Osteocyte (in vitro differentiated cells): Measurements from ENCODE around the gene DOC2B. TPM values are rescaled to one million over a fixed set of nuclear protein-coding genes. Genes with fewer than 3 reads are reported as not detected.
"Not testable (repeated sequence)": the region's sequence is repeated elsewhere in the genome, so short reads cannot be mapped to it uniquely, and the experiment has no call there.

ENCODE experiments used
- DNase-seq: peaks from one replicate; pipeline ENCODE4 v3.0.0; 2021; ENCODE audit warnings: mixed read lengths; ENCODE audit not compliant: unreplicated experiment; ENCODE audit errors: extremely low spot score
- H3K27ac Mint-ChIP-seq: one replicate; pipeline ENCODE4 v1.8.0; 2021; ENCODE audit warnings: mild to moderate bottlenecking, mixed read lengths; ENCODE audit not compliant: unreplicated experiment
- H3K27me3 Mint-ChIP-seq: one replicate; pipeline ENCODE4 v1.8.0; 2021; ENCODE audit warnings: mixed read lengths; ENCODE audit not compliant: unreplicated experiment
- H3K36me3 Mint-ChIP-seq: one replicate; pipeline ENCODE4 v1.8.0; 2021; ENCODE audit warnings: mixed read lengths; ENCODE audit not compliant: unreplicated experiment
- H3K4me1 Mint-ChIP-seq: one replicate; pipeline ENCODE4 v1.8.0; 2021; ENCODE audit warnings: mixed read lengths; ENCODE audit not compliant: unreplicated experiment
- H3K4me3 Mint-ChIP-seq: one replicate; pipeline ENCODE4 v1.8.0; 2021; ENCODE audit warnings: mild to moderate bottlenecking, moderate library complexity, mixed read lengths; ENCODE audit not compliant: unreplicated experiment
- H3K9me3 Mint-ChIP-seq: one replicate; pipeline ENCODE4 v1.8.0; 2021; ENCODE audit warnings: mixed read lengths; ENCODE audit not compliant: unreplicated experiment
- total RNA-seq: library from RNA; stranded (reverse); gene quantifications from 2 replicates; pipeline ENCODE4 v1.2.1, GENCODE V29; 2021
- TF ChIP-seq, protein P1 (sequence below): fragments of 200-600 bp; sonication (generic); IDR thresholded peaks from 2 replicates; pipeline ENCODE4 v1.5.0; 2021; ENCODE audit warnings: antibody characterized with exemption, mild to moderate bottlenecking, moderate library complexity

DOC2B gene
- total RNA-seq, 1 donor from 2014 or later, result not detected

DNA sequence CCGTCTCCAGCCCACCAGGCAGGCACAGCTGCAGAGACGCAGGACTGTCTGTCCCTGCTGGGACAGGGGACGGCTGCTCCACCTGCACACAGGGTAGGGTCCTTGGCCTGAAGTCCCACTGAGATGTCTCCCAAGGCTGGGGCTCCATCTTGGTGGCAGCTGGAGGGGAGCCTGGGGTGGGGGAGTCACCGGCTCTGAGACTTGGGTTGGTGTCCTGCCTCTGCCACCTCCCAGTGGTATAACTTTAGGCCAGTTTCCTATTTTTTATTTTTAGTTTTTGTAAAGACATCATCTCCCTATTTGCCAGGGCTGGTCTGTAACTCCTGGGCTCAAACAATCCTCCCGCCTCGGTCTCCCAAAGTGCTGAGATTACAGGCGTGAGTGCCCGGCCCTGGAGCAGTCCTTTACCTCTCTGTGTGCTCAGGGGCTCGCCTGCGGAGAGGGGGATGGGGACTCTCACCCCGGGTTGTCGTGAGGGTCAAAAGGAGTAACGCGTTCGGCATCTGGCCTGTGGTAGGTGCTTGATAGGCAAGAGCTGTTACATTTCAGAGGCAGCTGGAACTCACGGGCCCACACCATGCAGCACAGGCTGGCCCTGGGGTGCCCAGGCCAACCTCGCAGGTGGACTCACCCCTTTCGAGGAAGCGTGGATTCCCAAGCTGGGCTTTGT lies 46.6 kb upstream of the DOC2B start:
- Mint-ChIP-seq H3K4me3 (no peak overlapping the region), H3K9me3 (no peaks in the 10 kb centered on the region), H3K4me1 (peaks cover 10% of the 10 kb centered on the region), H3K36me3 (no peaks in the 10 kb centered on the region), H3K27ac (no peak overlapping the region), H3K27me3 (no peaks in the 10 kb centered on the region)
- TF ChIP-seq, protein P1, sequence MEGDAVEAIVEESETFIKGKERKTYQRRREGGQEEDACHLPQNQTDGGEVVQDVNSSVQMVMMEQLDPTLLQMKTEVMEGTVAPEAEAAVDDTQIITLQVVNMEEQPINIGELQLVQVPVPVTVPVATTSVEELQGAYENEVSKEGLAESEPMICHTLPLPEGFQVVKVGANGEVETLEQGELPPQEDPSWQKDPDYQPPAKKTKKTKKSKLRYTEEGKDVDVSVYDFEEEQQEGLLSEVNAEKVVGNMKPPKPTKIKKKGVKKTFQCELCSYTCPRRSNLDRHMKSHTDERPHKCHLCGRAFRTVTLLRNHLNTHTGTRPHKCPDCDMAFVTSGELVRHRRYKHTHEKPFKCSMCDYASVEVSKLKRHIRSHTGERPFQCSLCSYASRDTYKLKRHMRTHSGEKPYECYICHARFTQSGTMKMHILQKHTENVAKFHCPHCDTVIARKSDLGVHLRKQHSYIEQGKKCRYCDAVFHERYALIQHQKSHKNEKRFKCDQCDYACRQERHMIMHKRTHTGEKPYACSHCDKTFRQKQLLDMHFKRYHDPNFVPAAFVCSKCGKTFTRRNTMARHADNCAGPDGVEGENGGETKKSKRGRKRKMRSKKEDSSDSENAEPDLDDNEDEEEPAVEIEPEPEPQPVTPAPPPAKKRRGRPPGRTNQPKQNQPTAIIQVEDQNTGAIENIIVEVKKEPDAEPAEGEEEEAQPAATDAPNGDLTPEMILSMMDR, result no peak
- DNase-seq, result no peak

DNA sequence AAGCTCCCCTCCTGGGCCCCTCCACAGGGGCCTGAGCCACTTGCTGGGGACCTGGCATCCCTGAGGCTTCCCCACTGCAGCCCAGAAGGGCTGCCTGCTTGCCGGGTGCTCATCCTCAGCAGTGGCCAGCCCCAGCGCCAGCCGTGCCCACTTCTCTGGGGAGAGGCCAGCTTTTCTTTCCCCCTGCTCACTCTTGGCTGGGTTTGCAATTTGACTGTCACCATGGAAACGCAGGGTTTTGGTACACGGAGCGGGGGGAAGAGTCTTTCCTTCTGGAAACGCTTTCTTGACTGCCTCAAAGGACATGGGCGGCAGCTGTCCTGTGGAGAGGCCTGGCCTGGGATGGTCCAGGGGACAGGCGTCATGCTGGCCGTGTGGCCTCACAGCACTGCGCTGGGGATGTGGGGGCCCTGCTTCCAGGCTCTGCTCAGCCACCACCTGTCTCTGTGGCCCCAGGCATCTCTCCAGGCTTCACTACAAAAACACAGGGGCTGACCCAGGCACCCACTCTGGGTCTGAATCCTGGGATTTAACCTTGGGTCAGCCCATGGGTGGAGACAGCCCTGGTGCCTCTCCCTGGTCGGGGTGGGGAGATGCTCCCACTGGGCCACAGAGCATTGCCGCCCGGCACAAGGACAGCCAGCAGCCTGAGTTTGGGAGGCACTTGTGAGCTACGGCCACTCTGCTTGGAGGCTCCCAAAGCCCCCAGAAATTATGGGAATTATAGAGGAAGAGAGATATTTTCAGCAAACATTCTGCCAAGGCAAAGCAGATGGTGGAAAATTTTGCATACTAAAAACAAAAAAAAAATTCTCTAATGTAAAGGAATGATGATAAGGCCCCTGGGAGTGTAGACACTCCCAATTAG lies 45.9 kb upstream of the DOC2B start:
- Mint-ChIP-seq H3K27ac (no peak overlapping the region), H3K9me3 (no peaks in the 10 kb centered on the region)
- no peak for DNase-seq

DNA sequence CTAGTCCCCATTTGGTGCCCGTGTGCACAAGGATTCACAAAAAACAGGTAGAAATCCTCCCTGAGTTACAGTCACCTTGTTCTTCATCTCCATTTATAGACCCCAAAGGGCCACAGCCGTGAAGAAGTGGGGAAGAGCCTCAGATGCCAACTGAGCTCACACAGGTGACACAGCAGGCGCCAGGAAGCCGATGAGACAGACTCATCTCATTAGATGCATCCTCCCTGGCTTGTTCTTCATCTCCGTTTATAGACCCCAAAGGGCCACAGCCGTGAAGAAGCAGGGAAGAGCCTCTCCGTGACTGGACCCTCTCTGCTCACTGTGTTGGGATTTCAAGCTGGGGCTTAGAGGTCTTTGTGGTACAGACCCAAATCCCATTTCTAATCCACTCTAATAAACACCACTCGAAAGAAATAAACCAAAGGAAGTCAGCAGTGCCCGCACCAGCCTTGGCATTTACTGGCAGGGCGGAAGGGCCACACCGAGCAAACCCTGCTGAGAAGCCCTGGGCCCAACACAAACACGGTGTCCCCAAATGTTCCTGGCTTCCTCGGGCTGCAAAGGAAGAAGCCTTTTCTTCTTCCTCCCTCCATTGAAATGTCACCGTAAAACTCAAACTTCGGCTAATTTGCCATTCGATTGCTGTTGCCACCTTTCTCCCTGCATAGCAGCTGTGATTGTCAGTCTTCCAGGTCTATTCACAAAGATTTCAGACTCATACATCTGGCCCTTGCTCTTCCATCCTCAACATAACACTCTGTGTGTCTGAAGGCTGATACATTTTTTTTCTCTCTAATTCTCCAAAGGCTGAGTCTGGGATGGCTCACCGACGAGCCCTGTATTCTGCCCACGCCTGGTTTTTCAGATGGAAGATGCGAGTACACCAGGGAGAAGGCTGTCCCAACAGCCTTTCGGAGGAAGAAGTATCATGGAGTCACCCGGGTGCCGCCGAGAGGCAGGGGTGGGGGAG lies 44.9 kb upstream of the DOC2B start:
- Mint-ChIP-seq H3K9me3 (no peaks in the 10 kb centered on the region), H3K27me3 (no peaks in the 10 kb centered on the region), H3K27ac (no peak overlapping the region), H3K36me3 (no peaks in the 10 kb centered on the region), H3K4me1 (peaks cover 10% of the 10 kb centered on the region), H3K4me3 (no peak overlapping the region)
- DNase-seq, result no peak
- TF ChIP-seq, protein P1, result no peak

More for the DNA sequence above, 45.9 kb upstream of the DOC2B start:
- TF ChIP-seq, protein P1, result no peak
- Mint-ChIP-seq H3K4me1 (peaks cover 10% of the 10 kb centered on the region), H3K27me3 (no peaks in the 10 kb centered on the region), H3K4me3 (no peak overlapping the region), H3K36me3 (no peaks in the 10 kb centered on the region)

DNA sequence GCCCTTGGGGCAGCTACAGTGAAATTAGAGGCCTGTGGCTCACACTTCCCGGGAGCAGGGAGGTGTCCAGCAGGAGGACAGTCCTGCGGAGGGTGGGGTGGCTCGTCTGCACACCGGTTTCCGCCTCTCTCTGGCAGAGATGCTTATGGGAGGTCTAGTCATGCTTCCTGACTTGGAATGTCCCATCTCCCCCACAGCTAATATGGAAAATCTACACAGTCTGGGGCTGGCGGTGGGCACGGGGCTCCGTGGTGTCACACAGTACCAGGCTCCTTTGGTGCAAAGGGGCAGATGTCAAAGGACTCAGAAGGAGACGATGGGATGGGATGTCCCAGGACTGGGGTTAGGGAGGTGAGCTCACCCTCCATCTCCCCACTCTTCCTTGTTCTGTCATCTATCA lies 44.1 kb upstream of the DOC2B start:
- Mint-ChIP-seq H3K27me3 (no peaks in the 10 kb centered on the region), H3K9me3 (no peaks in the 10 kb centered on the region), H3K27ac (no peak overlapping the region), H3K4me3 (no peak overlapping the region), H3K4me1 (peaks cover 10% of the 10 kb centered on the region), H3K36me3 (no peaks in the 10 kb centered on the region)
- TF ChIP-seq, protein P1, result no peak
- DNase-seq, result no peak

DNA sequence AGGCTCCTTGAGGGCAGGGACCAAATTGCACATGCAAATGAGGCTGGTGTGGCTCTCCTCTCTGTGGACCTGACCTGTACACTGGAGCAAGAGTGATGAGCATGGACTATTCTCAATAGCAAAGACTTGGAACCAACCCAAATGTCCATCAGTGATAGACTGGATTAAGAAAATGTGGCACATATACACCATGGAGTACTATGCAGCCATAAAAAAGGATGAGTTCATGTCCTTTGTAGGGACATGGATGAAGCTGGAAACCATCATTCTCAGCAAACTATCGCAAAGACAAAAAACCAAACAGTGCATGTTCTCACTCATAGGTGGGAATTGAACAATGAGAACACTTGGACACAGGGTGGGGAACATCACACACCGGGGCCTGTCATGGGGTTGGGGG lies 43.1 kb upstream of the DOC2B start:
- H3K4me1 Mint-ChIP-seq, H3K4me3 Mint-ChIP-seq, DNase-seq, H3K9me3 Mint-ChIP-seq, H3K27me3 Mint-ChIP-seq, H3K36me3 Mint-ChIP-seq, H3K27ac Mint-ChIP-seq: not testable (repeated sequence)
